HepG2 (cell line): Measurements from ENCODE around the gene MACROD2. TPM values are rescaled to one million over a fixed set of nuclear protein-coding genes. Genes with fewer than 3 reads are reported as not detected.

Experiments
- ADNP ChIP-seq: sonication (generic); formaldehyde crosslinking; IDR thresholded peaks from 2 replicates; pipeline ENCODE4 v1.4.0; 2020; ENCODE audit warnings: missing genetic modification reagents
- AHR ChIP-seq: IDR thresholded peaks from 2 replicates; pipeline ENCODE4 v1.6.1; 2018; ENCODE audit warnings: missing genetic modification reagents, missing compliant biosample characterization
- CENPT ChIP-seq: sonication (generic); formaldehyde crosslinking; IDR thresholded peaks from 2 replicates; pipeline ENCODE4 v1.8.0; 2022; ENCODE audit warnings: low read depth, mild to moderate bottlenecking, moderate library complexity, missing genetic modification reagents
- CREB1 ChIP-seq, 2 experiments: fragments of 450-650 bp in 1 of 2; IDR thresholded peaks; 2 replicates each; pipeline ENCODE4 v1.6.1; 2016 to 2017; ENCODE audit warnings: control low read depth in 1 of 2, mild to moderate bottlenecking in 1 of 2, missing compliant biosample characterization in 1 of 2, missing genetic modification characterization in 1 of 2
- EEA1 ChIP-seq: sonication (generic); formaldehyde crosslinking; IDR thresholded peaks from 2 replicates; pipeline ENCODE4 v1.5.1; 2020; ENCODE audit warnings: mild to moderate bottlenecking, missing genetic modification reagents, borderline replicate concordance
- ESRRA ChIP-seq: sonication (generic); formaldehyde crosslinking; IDR thresholded peaks from 2 replicates; pipeline ENCODE4 v1.5.1; 2020; ENCODE audit warnings: mild to moderate bottlenecking, low read depth, missing genetic modification reagents
- FIP1L1 ChIP-seq: fragments of 200-400 bp; formaldehyde crosslinking; IDR thresholded peaks from 2 replicates; pipeline ENCODE4 v1.6.1; 2018; ENCODE audit warnings: low read depth, mild to moderate bottlenecking, low read length, moderate library complexity, borderline replicate concordance; ENCODE audit not compliant: insufficient read depth
- FUBP1 ChIP-seq: sonication (generic); formaldehyde crosslinking; IDR thresholded peaks from 2 replicates; pipeline ENCODE4 v1.5.1; 2020; ENCODE audit warnings: missing genetic modification reagents, mild to moderate bottlenecking, borderline replicate concordance
- HDAC2 ChIP-seq: sonication (generic); formaldehyde crosslinking; IDR thresholded peaks from 2 replicates; pipeline ENCODE4 v1.4.0; 2020; ENCODE audit warnings: missing genetic modification reagents
- HMG20B ChIP-seq: conservative IDR thresholded peaks from 2 replicates; pipeline ENCODE4 v1.6.1; 2016; ENCODE audit warnings: missing genetic modification reagents, missing compliant biosample characterization
- HNF4A ChIP-seq: sonication (generic); formaldehyde crosslinking; IDR thresholded peaks from 2 replicates; pipeline ENCODE4 v1.4.0; 2020; ENCODE audit warnings: missing genetic modification reagents
- IRX3 ChIP-seq: sonication (generic); formaldehyde crosslinking; IDR thresholded peaks from 2 replicates; pipeline ENCODE4 v1.8.1; 2023; ENCODE audit warnings: mild to moderate bottlenecking, low read depth, missing genetic modification reagents, borderline replicate concordance
- KLF13 ChIP-seq: sonication (generic); formaldehyde crosslinking; IDR thresholded peaks from 2 replicates; pipeline ENCODE4 v1.4.0; 2020; ENCODE audit warnings: mild to moderate bottlenecking, missing genetic modification reagents
- MIER2 ChIP-seq: IDR thresholded peaks from 2 replicates; pipeline ENCODE4 v1.6.1; 2016; ENCODE audit warnings: missing biosample characterization, missing genetic modification reagents
- NR2F1 ChIP-seq, 2 experiments: fragments of 450-650 bp in 1 of 2; formaldehyde crosslinking in 1 of 2; IDR thresholded peaks; 2 replicates each; pipeline versions ENCODE4 v1.5.0 to v1.6.1; 2016 to 2020; ENCODE audit warnings: mild to moderate bottlenecking in 1 of 2, missing compliant biosample characterization in 1 of 2, missing genetic modification reagents in 1 of 2, moderate library complexity in 1 of 2
- POGZ ChIP-seq: sonication (generic); formaldehyde crosslinking; IDR thresholded peaks from 2 replicates; pipeline ENCODE4 v1.4.0; 2020; ENCODE audit warnings: mild to moderate bottlenecking, missing genetic modification reagents
- POLR2AphosphoS5 ChIP-seq: IDR thresholded peaks from 2 replicates; pipeline ENCODE4 v1.6.1; 2012; ENCODE audit warnings: low read depth, low read length
- TBX2 ChIP-seq: sonication (generic); formaldehyde crosslinking; IDR thresholded peaks from 2 replicates; pipeline ENCODE4 v1.5.0; 2020; ENCODE audit warnings: missing genetic modification reagents, mild to moderate bottlenecking, borderline replicate concordance
- TRIM24 ChIP-seq: sonication (generic); formaldehyde crosslinking; IDR thresholded peaks from 2 replicates; pipeline ENCODE4 v1.8.0; 2022; ENCODE audit warnings: mild to moderate bottlenecking, missing genetic modification reagents
- ZBTB20 ChIP-seq: sonication (generic); formaldehyde crosslinking; IDR thresholded peaks from 2 replicates; pipeline ENCODE4 v1.8.1; 2023; ENCODE audit warnings: missing genetic modification reagents, low read depth, mild to moderate bottlenecking, borderline replicate concordance
- ZEB1 ChIP-seq: IDR thresholded peaks from 2 replicates; pipeline ENCODE4 v1.6.1; 2012; ENCODE audit warnings: mild to moderate bottlenecking, low read depth, inconsistent platforms; ENCODE audit not compliant: insufficient replicate concordance
- ZNF20 ChIP-seq: sonication (generic); formaldehyde crosslinking; IDR thresholded peaks from 2 replicates; pipeline ENCODE4 v1.4.0; 2020; ENCODE audit warnings: mild to moderate bottlenecking, moderate library complexity, missing genetic modification reagents
- ZNF354B ChIP-seq: sonication (generic); formaldehyde crosslinking; IDR thresholded peaks from 2 replicates; pipeline ENCODE4 v1.8.0; 2022; ENCODE audit warnings: mild to moderate bottlenecking, missing genetic modification reagents
- ZNF446 ChIP-seq: sonication (generic); formaldehyde crosslinking; IDR thresholded peaks from 2 replicates; pipeline ENCODE4 v1.5.0; 2020; ENCODE audit warnings: mild to moderate bottlenecking, missing genetic modification reagents
- ZNF644 ChIP-seq: IDR thresholded peaks from 2 replicates; pipeline ENCODE4 v1.6.1; 2016; ENCODE audit warnings: low read depth
- ZNF7 ChIP-seq: IDR thresholded peaks from 2 replicates; pipeline ENCODE4 v1.6.1; 2016; ENCODE audit warnings: missing biosample characterization, missing genetic modification reagents
- ZNF841 ChIP-seq: sonication (generic); formaldehyde crosslinking; IDR thresholded peaks from 2 replicates; pipeline ENCODE4 v1.8.1; 2023; ENCODE audit warnings: missing genetic modification reagents, borderline replicate concordance
- polyA plus RNA-seq, 8 experiments: library from polyadenylated mRNA; depleted of rRNA in 3 of 8; stranded (reverse) in 7 of 8; unstranded in 1 of 8; fragments of >200 nt; fragmentation: Illumina TruSeq in 4 of 8; extraction: Trizol in 4 of 8; gene quantifications; 2 replicates each; pipeline versions ENCODE4 v1.2.1 to v1.2.3, GENCODE V29; 2011 to 2016; ENCODE audit warnings: low read depth in 4 of 8, missing spikeins in 1 of 8, mixed read lengths in 1 of 8; ENCODE audit not compliant: insufficient read depth in 1 of 8
- total RNA-seq, 5 experiments: library from RNA; depleted of rRNA; stranded (reverse); fragments of >200 nt; fragmentation: Illumina TruSeq; extraction: Trizol; gene quantifications; 2 replicates each; pipeline ENCODE4 v1.2.3, GENCODE V29; 2016; ENCODE audit warnings: low read depth in 1 of 5
- TF ChIP-seq, protein P1 (sequence below): sonication (generic); formaldehyde crosslinking; IDR thresholded peaks from 2 replicates; pipeline ENCODE4 v1.4.0; 2020; ENCODE audit warnings: missing genetic modification reagents
- TF ChIP-seq, protein P2 (sequence below): sonication (generic); formaldehyde crosslinking; IDR thresholded peaks from 2 replicates; pipeline ENCODE4 v1.5.0; 2020; ENCODE audit warnings: missing genetic modification reagents
- TF ChIP-seq, protein P3 (sequence below): IDR thresholded peaks from 2 replicates; pipeline ENCODE4 v1.6.1; 2018; ENCODE audit warnings: missing genetic modification reagents

The MACROD2 gene
- total and polyA plus RNA-seq, 2 of the 13 experiments (the other 11 are each of a cell fraction or from before 2014, with no cell fraction given): 0.13 to 0.51 TPM

GRCh38 chr20:14991023-14991422, 995.7 kb downstream of the MACROD2 start (continued):
- peak; percentile 86 for TF ChIP-seq TBX2 (CRISPR knock-in tag)
- peak; percentile 6 to 40; a peak in 1 of 4 replicates for TF ChIP-seq NR2F1 (CRISPR knock-in tag; IDR thresholded peaks at IDR 0.05)
- TF ChIP-seq HNF4A (CRISPR knock-in tag): peak; percentile 88
- TF ChIP-seq ZNF841 (CRISPR knock-in tag): no peak
- TF ChIP-seq, protein P1, sequence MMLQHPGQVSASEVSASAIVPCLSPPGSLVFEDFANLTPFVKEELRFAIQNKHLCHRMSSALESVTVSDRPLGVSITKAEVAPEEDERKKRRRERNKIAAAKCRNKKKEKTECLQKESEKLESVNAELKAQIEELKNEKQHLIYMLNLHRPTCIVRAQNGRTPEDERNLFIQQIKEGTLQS (CRISPR knock-in tag): peak; percentile 82
- TF ChIP-seq CENPT: no peak
- TF ChIP-seq, protein P2, sequence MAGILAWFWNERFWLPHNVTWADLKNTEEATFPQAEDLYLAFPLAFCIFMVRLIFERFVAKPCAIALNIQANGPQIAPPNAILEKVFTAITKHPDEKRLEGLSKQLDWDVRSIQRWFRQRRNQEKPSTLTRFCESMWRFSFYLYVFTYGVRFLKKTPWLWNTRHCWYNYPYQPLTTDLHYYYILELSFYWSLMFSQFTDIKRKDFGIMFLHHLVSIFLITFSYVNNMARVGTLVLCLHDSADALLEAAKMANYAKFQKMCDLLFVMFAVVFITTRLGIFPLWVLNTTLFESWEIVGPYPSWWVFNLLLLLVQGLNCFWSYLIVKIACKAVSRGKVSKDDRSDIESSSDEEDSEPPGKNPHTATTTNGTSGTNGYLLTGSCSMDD (CRISPR knock-in tag): no peak
- no peak for TF ChIP-seq ZBTB20 (CRISPR knock-in tag)
- TF ChIP-seq ZNF20 (CRISPR knock-in tag): no peak
- TF ChIP-seq, protein P3, sequence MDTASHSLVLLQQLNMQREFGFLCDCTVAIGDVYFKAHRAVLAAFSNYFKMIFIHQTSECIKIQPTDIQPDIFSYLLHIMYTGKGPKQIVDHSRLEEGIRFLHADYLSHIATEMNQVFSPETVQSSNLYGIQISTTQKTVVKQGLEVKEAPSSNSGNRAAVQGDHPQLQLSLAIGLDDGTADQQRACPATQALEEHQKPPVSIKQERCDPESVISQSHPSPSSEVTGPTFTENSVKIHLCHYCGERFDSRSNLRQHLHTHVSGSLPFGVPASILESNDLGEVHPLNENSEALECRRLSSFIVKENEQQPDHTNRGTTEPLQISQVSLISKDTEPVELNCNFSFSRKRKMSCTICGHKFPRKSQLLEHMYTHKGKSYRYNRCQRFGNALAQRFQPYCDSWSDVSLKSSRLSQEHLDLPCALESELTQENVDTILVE (CRISPR knock-in tag): peak; percentile 73; the same call in 1 of the 2 replicates
- no peak for TF ChIP-seq ZNF446 (CRISPR knock-in tag)
- no peak for TF ChIP-seq ZNF7 (CRISPR knock-in tag)
- TF ChIP-seq FUBP1 (CRISPR knock-in tag): no peak
- no peak for TF ChIP-seq IRX3
- peak; percentile 98 for TF ChIP-seq ZNF644 (CRISPR knock-in tag)
- peak; percentile 73 for TF ChIP-seq MIER2
- TF ChIP-seq AHR: no peak
- TF ChIP-seq HMG20B (CRISPR knock-in tag): peak; percentile 86
- no peak for TF ChIP-seq FIP1L1
- no peak for TF ChIP-seq ADNP (CRISPR knock-in tag)
- no peak for TF ChIP-seq KLF13 (CRISPR knock-in tag)
- TF ChIP-seq CREB1 (IDR thresholded peaks at IDR 0.05): no peak
- TF ChIP-seq CREB1 (CRISPR knock-in tag; IDR thresholded peaks at IDR 0.05): peak; percentile 55
- TF ChIP-seq POLR2AphosphoS5: no peak
- TF ChIP-seq HDAC2 (CRISPR knock-in tag): peak; percentile 84
- no peak for TF ChIP-seq ESRRA
- TF ChIP-seq ZNF354B: no peak
- TF ChIP-seq EEA1 (CRISPR knock-in tag): no peak
- TF ChIP-seq ZEB1: no peak
- TF ChIP-seq POGZ (CRISPR knock-in tag): peak; percentile 75
- peak; percentile 84; the same call in 1 of the 2 replicates for TF ChIP-seq TRIM24 (CRISPR knock-in tag)
